Stomach (tissue), 4 donors: ENCODE data around the gene HIPK4.

ENCODE experiments used
- CTCF ChIP-seq, 7 experiments: fragments of 450-650 bp in 4 of 7; fragments of 200-600 bp in 3 of 7; sonication (generic) in 3 of 7; IDR thresholded peaks; one replicate each; pipeline ENCODE4 v1.5.1; 2016 to 2019; ENCODE audit warnings: antibody characterized with exemption in 7 of 7, control low read depth in 2 of 7, mild to moderate bottlenecking in 1 of 7
- EP300 ChIP-seq: sonication (generic); formaldehyde crosslinking; IDR thresholded peaks from one replicate; pipeline ENCODE4 v1.6.1; 2017; ENCODE audit warnings: antibody characterized with exemption
- POLR2A ChIP-seq, 4 donors: fragments of 450-650 bp; IDR thresholded peaks; one replicate each; pipeline ENCODE4 v1.6.1; 2016; ENCODE audit warnings: antibody characterized with exemption in 4 of 4, control low read depth in 2 of 4, mild to moderate bottlenecking in 1 of 4, moderate library complexity in 1 of 4
- POLR2AphosphoS5 ChIP-seq, 3 donors: sonication (generic); formaldehyde crosslinking; IDR thresholded peaks; one replicate each; pipeline ENCODE4 v1.6.1; 2016; ENCODE audit warnings: antibody characterized with exemption in 3 of 3

- no peak for TF ChIP-seq POLR2A (IDR thresholded peaks at IDR 0.05)
- TF ChIP-seq CTCF (IDR thresholded peaks at IDR 0.05), result no peak
- no peak for TF ChIP-seq POLR2AphosphoS5 (IDR thresholded peaks at IDR 0.05)
- no peak for TF ChIP-seq EP300
These were observed 23.4 kb upstream of the HIPK4 start, which contains the start of gene PRX for GRCh38 chr19:40413291-40413845.
